ENCODE data around the gene ZDHHC14.

ZDHHC14 gene

DNA sequence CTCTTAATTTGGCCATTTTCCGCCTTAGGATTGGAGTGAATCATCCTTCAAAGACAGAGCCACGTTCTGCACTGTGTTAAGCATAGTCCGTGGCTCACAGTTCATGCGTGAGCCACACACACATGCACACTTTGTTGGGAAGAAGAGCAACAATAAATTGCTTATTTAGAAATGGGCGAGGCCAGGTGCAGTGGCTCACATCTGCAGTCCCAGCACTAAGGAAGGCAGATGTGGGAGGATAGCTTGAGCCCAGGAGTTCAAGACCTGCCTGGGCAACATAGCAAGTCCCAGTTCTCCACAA is 131.3 kb downstream of the ZDHHC14 start:
- TF ChIP-seq, protein P1, sequence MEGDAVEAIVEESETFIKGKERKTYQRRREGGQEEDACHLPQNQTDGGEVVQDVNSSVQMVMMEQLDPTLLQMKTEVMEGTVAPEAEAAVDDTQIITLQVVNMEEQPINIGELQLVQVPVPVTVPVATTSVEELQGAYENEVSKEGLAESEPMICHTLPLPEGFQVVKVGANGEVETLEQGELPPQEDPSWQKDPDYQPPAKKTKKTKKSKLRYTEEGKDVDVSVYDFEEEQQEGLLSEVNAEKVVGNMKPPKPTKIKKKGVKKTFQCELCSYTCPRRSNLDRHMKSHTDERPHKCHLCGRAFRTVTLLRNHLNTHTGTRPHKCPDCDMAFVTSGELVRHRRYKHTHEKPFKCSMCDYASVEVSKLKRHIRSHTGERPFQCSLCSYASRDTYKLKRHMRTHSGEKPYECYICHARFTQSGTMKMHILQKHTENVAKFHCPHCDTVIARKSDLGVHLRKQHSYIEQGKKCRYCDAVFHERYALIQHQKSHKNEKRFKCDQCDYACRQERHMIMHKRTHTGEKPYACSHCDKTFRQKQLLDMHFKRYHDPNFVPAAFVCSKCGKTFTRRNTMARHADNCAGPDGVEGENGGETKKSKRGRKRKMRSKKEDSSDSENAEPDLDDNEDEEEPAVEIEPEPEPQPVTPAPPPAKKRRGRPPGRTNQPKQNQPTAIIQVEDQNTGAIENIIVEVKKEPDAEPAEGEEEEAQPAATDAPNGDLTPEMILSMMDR (IDR thresholded peaks at IDR 0.05; ENCODE audit: low read depth, low read length), result no peak
- H3K4me3 ChIP-seq (replicated peaks in 1 of 2; ENCODE audit: low read depth in 2 of 2, low read length in 2 of 2), result no peak overlapping the region
- no peak for DNase-seq (ENCODE audit: low read depth in 2 of 2)

DNA sequence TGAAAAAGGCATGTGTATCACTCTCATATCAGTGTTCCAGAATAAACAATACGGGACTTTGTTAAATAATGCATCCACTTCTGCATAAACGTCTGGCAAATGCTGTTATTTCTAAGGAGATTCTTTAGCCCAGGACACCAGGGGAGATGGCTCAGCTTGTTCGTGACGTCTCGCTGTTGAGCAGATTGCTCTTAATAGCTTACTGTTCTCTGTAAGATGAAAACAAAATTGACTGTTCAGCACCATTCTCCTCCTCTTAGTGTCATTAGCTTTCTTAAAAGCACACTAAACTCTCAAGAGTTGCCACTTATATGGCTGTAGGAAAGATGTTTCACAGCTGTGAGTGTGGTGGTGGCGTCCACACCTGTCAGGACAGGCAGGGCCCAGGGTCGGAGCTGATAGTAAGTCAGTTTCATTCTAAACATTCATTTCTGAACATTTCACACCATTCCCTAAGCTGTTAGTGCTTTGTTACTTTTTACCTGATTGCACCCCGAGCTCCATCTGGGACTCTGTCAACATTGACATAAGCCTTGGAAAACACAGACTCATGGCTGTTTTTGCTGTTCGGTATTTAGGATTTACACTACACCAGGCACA is 132.1 kb downstream of the ZDHHC14 start:
- DNase-seq (ENCODE audit: low read depth in 2 of 2), result no peak
- TF ChIP-seq, protein P1 (IDR thresholded peaks at IDR 0.05; ENCODE audit: low read depth, low read length), result no peak
- no peak overlapping the region for H3K4me3 ChIP-seq (replicated peaks in 1 of 2; ENCODE audit: low read depth in 2 of 2, low read length in 2 of 2)

DNA sequence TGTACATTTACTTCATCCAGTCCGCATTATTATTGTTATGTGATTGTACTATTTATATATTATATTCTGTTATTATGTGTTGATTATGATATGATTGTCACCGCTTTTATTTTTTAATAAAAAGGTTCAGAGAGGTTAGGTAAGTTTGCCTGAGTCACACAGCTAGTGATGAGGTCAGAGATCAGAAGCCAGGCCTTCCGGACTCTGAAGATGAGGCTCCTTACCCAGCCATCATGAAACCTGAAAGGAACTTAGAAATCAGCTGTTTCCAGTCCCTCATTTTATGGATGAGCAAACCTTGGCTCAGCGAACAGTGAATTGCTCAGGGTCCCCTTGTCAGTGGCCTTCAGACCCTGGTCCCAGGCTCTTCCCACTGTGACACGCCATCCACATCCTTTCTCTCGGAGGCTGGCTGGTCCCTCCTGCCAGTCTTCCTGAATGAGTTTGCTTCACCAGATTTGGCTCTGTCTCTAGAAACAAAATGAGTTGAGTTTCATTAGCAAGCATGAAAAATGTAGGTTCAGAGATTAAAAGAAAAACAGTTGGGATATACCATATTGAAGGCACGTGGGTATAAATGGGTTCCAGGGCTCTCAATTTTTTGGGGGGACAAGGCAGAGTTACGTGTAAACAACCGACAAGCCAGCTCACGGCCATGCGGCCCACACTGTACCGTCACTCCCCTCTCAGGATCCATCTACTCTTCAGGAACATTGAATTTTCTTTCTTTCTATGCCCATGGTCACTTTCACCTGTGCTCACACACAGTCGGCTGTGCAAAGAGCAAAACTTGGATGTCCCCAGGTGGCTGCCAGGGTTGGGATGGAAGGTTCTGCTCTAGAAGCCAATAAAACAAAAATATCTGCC is 132.9 kb downstream of the ZDHHC14 start:
- no peak for DNase-seq (ENCODE audit: low read depth in 2 of 2)
- TF ChIP-seq, protein P1 (IDR thresholded peaks at IDR 0.05; ENCODE audit: low read depth, low read length), result no peak
- no peak overlapping the region for H3K4me3 ChIP-seq (replicated peaks in 1 of 2; ENCODE audit: low read depth in 2 of 2, low read length in 2 of 2)

DNA sequence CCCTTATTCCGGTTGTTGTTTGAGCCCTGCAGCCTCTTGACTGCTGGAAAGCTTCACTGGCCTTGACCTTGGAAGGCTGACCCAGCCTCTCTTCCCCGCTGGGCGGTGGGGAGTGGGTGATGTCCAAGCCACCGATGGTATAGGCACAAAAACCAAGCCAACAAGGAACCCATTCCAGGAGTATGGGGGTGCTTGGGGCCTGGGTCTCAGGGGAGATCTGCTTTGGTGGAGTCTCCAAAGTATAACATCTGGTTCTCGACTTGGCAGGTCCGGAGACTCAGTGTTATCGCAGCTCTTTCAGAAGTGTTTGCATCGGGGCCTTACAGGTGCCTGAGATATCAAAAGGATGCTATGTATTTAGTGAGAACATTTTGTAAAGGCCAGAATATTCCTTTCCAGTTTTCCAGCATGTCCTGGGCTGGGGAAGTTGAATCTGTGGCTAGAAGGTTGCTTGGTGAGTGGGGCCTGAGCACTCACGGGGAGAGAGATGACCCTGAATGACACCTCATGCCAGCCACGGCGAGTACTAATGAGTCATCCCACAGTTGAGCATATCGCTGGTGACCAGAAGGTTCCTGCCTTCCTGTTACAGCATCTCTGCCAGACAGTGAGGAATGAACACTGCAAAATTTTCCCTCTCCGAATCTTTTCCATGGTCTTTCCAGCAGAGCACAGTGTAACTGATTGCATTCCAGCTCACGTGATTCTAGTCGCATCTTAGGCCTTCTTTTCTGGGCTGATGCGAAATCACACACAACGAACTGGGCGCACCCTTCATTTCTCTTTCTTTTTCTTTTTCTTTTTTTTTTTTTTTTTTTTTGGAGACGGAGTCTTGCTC is 133.9 kb downstream of the ZDHHC14 start:
- peak; percentile 54 to 60 for DNase-seq (ENCODE audit: low read depth in 2 of 2)
- no peak overlapping the region for H3K4me3 ChIP-seq (replicated peaks in 1 of 2; ENCODE audit: low read depth in 2 of 2, low read length in 2 of 2)
- TF ChIP-seq, protein P1 (IDR thresholded peaks at IDR 0.05; ENCODE audit: low read depth, low read length), result no peak

DNA sequence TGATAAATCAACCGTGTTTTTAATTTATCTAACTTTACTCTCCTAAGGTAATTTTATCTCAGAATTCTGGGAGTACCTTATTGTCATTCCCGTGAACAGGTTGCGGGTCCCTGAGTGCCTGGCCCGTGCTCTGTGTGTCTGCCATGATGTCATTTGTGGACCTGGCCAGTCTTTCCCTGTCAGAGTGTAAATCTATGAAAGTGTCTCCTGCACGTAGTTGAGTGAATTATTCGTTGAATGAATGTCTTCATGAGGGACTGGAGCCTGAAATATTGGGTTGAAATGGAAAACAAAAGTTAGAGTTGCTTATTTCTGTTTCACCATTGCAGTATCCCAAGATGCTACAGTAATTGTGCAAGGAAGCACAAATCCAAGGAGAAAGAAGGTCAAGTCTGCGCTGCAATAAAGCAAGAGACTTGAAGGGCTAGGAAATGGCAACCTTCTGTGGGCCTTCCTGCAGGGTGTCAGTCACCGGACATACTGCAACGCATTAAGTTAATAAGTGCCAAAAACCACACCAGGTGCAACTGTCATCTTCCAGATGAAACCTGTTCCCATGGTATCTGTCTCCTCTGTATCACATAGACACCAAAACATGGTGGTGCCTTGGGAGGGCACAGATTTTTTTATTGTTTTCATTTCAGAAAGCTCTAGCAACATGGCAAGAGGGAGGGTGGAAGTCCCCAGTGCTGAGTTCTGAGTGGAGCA is 135.5 kb downstream of the ZDHHC14 start:
- no peak overlapping the region for H3K4me3 ChIP-seq (replicated peaks in 1 of 2; ENCODE audit: low read depth in 2 of 2, low read length in 2 of 2)
- no peak for DNase-seq (ENCODE audit: low read depth in 2 of 2)
- TF ChIP-seq, protein P1 (IDR thresholded peaks at IDR 0.05; ENCODE audit: low read depth, low read length), result no peak

DNA sequence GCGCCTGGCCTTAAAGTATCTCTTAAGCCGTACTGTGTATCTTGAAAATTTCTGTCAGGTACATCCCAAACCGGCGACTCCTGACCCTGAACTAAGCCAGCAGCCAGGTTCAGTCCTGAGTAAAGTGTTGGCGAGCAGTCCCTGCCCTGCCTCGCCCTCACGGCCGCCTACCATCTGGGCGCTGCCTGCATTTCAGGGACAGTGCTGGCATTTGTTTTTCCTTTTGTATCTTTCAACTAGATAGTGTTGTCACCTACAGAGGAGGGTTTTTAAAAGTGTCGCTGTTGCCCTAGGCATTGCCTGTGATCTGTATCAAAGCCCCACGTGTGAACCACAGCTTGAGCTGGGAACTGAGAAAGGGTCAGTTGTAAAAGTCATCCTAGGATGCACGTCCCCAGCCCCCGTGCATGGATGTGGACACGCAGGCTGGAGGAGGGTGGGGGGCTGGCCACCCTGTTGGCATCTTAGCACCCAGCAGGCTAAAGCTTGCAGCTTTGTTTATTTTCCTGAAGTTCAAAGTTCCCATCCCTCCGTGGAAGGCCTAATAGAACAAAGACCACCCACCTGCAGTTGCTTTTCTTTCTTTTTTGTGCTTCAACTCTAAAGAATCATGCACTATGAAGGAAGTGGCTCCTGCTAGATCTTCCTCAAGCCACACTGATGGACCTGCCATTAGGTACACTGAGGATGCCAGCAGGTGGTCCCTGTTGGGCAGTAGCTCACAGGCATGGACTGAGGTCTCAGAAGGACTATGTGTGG is 136.8 kb downstream of the ZDHHC14 start:
- no peak overlapping the region for H3K4me3 ChIP-seq (replicated peaks in 1 of 2; ENCODE audit: low read depth in 2 of 2, low read length in 2 of 2)
- no peak for DNase-seq (ENCODE audit: low read depth in 2 of 2)
- TF ChIP-seq, protein P1 (IDR thresholded peaks at IDR 0.05; ENCODE audit: low read depth, low read length), result no peak

Measured in cardiac fibroblast (primary cell).